UCSD-AML1 (cell line): ENCODE results near the gene SULT1E1.

Source experiments
- DNase-seq: peaks from one replicate; lab custom pipeline; 2025; ENCODE audit not compliant: unreplicated experiment; lab: John Stamatoyannopoulos, UW

SULT1E1 gene

GRCh38 chr4:69860052-69860451 is at the start of gene SULT1E1:
Gene SULT1E1, minus strand, starts transcription at chr4:69860145. Its CDS starts 2,501 bp downstream, at chr4:69857644.
- DNase-seq, result no peak

GRCh38 chr4:69909195-69909594 is 49.2 kb upstream of the SULT1E1 start:
- no peak for DNase-seq

- DNase-seq, result no peak
Measured at GRCh38 chr4:69907151-69907550, 47.2 kb upstream of the SULT1E1 start.

GRCh38 chr4:69896530-69897116 is 36.7 kb upstream of the SULT1E1 start:
- DNase-seq, result no peak

- no peak for DNase-seq
Measured at GRCh38 chr4:69894721-69895120, 34.8 kb upstream of the SULT1E1 start.

GRCh38 chr4:69894186-69894585 is 34.2 kb upstream of the SULT1E1 start:
- no peak for DNase-seq

- DNase-seq, result no peak
Measured at GRCh38 chr4:69888336-69888735, 28.4 kb upstream of the SULT1E1 start.

GRCh38 chr4:69882150-69882549 is 22.2 kb upstream of the SULT1E1 start:
- no peak for DNase-seq

GRCh38 chr4:69881173-69881773 is 21.3 kb upstream of the SULT1E1 start:
- DNase-seq, result peak; percentile 9

GRCh38 chr4:69878250-69878649 is 18.3 kb upstream of the SULT1E1 start:
- no peak for DNase-seq

GRCh38 chr4:69877453-69877852 is 17.5 kb upstream of the SULT1E1 start:
- no peak for DNase-seq

GRCh38 chr4:69876071-69876470 is 16.1 kb upstream of the SULT1E1 start:
- DNase-seq, result no peak

GRCh38 chr4:69875576-69875975 is 15.6 kb upstream of the SULT1E1 start:
- DNase-seq, result no peak

GRCh38 chr4:69874507-69874906 is 14.6 kb upstream of the SULT1E1 start:
- no peak for DNase-seq

GRCh38 chr4:69861756-69862155 is 1.8 kb upstream of the SULT1E1 start:
- no peak for DNase-seq

- DNase-seq, result no peak
Measured at GRCh38 chr4:69860521-69861298, 765 bp upstream of the SULT1E1 start.

- no peak for DNase-seq
Measured at GRCh38 chr4:69859140-69859685, 732 bp downstream of the SULT1E1 start.

- no peak for DNase-seq
Measured at GRCh38 chr4:69858690-69859089, 1.3 kb downstream of the SULT1E1 start.

GRCh38 chr4:69855822-69856221 is 4.1 kb downstream of the SULT1E1 start:
- no peak for DNase-seq

- DNase-seq, result no peak
Measured at GRCh38 chr4:69849969-69850368, 10.0 kb downstream of the SULT1E1 start.

- no peak for DNase-seq
Measured at GRCh38 chr4:69849297-69849696, 10.6 kb downstream of the SULT1E1 start.

GRCh38 chr4:69848028-69848427 is 11.9 kb downstream of the SULT1E1 start:
- DNase-seq, result no peak
